Tibial artery (tissue), 4 donors: ENCODE data around the gene CER1.

Experiments
- DNase-seq, 2 donors: peaks; one replicate each; pipeline ENCODE4 v3.0.0-alpha.2; 2019
- H3K27ac ChIP-seq, 2 donors: fragments of 200-600 bp; sonication (generic) in 1 of 2; 1 replicate in 1 of 2; 2 replicates in 1 of 2; pipeline ENCODE4 v1.5.1; 2018 to 2019; ENCODE audit warnings: mild to moderate bottlenecking in 1 of 2
- H3K27me3 ChIP-seq, 2 donors: fragments of 200-600 bp; sonication (generic) in 1 of 2; one replicate each; pipeline versions ENCODE4 v1.5.1 to v1.6.0; 2016 to 2019
- H3K36me3 ChIP-seq, 3 donors: fragments of 200-600 bp; sonication (generic) in 2 of 3; one replicate each; pipeline ENCODE4 v1.5.1; 2016 to 2019; ENCODE audit warnings: mild to moderate bottlenecking in 2 of 3
- H3K4me1 ChIP-seq, 4 donors: fragments of 200-600 bp; sonication (generic) in 2 of 4; 1 replicate in 3 of 4; 2 replicates in 1 of 4; pipeline ENCODE4 v1.5.1; 2016 to 2019
- H3K4me3 ChIP-seq, 2 donors: fragments of 200-600 bp; sonication (generic) in 1 of 2; 1 replicate in 1 of 2; 2 replicates in 1 of 2; pipeline ENCODE4 v1.5.1; 2018 to 2019; ENCODE audit warnings: mild to moderate bottlenecking in 2 of 2
- H3K9me3 ChIP-seq, 3 donors: fragments of 200-600 bp; sonication (generic) in 1 of 3; one replicate each; pipeline ENCODE4 v1.5.1; 2016 to 2019
- CTCF ChIP-seq, 2 experiments: fragments of 200-600 bp in 1 of 2; fragments of 450-650 bp in 1 of 2; IDR thresholded peaks; one replicate each; pipeline ENCODE4 v1.5.1; 2017 to 2019; ENCODE audit warnings: antibody characterized with exemption in 2 of 2, mild to moderate bottlenecking in 1 of 2, moderate library complexity in 1 of 2
- intact Hi-C: fragments of 100-400 bp; cut with DNase I; formaldehyde crosslinking; loops from one replicate; pipeline ENCODE4 v1.15.0; 2023; ENCODE audit warnings: low total_unique reads

The CER1 gene

GRCh38 chr9:14761584-14761983 is 39.1 kb upstream of the CER1 start:
- no peak for DNase-seq
- intact Hi-C loops = no loop called here

DNA sequence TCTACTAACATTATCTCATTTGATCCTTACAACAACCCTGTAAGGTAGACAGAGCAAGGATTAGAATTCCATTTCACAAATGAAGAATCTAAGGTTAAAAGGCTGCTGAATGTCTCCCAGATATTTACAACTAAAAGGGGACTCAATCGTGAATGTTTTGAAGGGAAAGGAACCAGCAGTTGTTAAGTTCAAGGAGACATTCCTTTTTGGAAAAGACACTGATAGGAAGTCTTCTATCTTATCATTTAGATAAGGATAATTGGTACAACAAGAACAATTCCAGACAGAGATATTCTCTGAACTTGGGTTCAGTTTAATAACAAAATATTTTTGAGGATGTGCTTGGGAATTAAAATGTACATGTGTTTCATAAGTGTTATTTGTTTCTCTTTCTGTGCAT is 37.5 kb upstream of the CER1 start:
- Histone ChIP-seq H3K4me1 (no peaks in the 10 kb centered on the region), H3K36me3 (peaks cover 0 to 20% (median 8%) of the 10 kb centered on the region in 3 donors), H3K4me3 (no peak overlapping the region), H3K27ac (no peak overlapping the region), H3K9me3 (no peaks in the 10 kb centered on the region), H3K27me3 (no peaks in the 10 kb centered on the region)
- no peak for DNase-seq
- TF ChIP-seq CTCF (IDR thresholded peaks at IDR 0.05) = no peak
- intact Hi-C loops = no loop called here

More at GRCh38 chr9:14761584-14761983, 39.1 kb upstream of the CER1 start:
- Histone ChIP-seq H3K4me3 (no peak overlapping the region), H3K9me3 (no peaks in the 10 kb centered on the region), H3K4me1 (no peaks in the 10 kb centered on the region), H3K27me3 (no peaks in the 10 kb centered on the region), H3K36me3 (peaks cover 0 to 14% (median 10%) of the 10 kb centered on the region in 3 donors), H3K27ac (no peak overlapping the region)
- TF ChIP-seq CTCF (IDR thresholded peaks at IDR 0.05) = no peak

- no peaks in the 10 kb centered on the region for H3K4me1 ChIP-seq
- no peaks in the 10 kb centered on the region for H3K9me3 ChIP-seq
- no peak for DNase-seq
- intact Hi-C loops = no loop called here
- no peaks in the 10 kb centered on the region for H3K27me3 ChIP-seq
- no peak overlapping the region for H3K27ac ChIP-seq
- H3K36me3 ChIP-seq = peaks cover 0 to 29% (median 21%) of the 10 kb centered on the region in 3 donors
- H3K4me3 ChIP-seq = no peak overlapping the region
- TF ChIP-seq CTCF (IDR thresholded peaks at IDR 0.05) = no peak
These were observed 33.8 kb upstream of the CER1 start for GRCh38 chr9:14756291-14756690.

- intact Hi-C loops = no loop called here
- Histone ChIP-seq H3K9me3 (no peaks in the 10 kb centered on the region), H3K27me3 (no peaks in the 10 kb centered on the region), H3K36me3 (peaks cover 8 to 42% (median 36%) of the 10 kb centered on the region in 3 donors), H3K4me1 (no peaks in the 10 kb centered on the region), H3K27ac (no peak overlapping the region), H3K4me3 (no peak overlapping the region)
- no peak for TF ChIP-seq CTCF (IDR thresholded peaks at IDR 0.05)
- no peak for DNase-seq
These were observed 30.3 kb upstream of the CER1 start for GRCh38 chr9:14752871-14753270.

DNA sequence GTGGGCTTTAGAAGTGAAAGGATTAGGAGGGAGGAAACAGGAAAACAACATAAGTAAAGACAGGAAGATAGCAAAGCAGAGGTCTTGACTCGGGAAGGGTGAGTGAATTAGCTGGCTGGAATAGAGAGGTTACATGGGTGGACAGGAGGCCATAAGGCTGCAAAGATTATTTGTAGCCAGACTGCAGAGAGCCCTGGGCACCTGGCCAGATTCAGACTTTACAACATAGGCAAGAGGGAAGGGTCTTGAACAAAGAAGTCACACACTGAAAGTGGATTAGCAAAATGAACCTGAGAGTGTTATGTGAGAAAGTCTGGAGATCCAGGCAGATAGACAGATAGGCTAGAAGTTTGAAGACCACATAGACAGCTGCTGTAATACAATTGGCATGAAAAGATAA is 29.7 kb upstream of the CER1 start:
- H3K36me3 ChIP-seq = peaks cover 14 to 42% (median 37%) of the 10 kb centered on the region in 3 donors
- no peaks in the 10 kb centered on the region for H3K27me3 ChIP-seq
- no peak overlapping the region for H3K4me3 ChIP-seq
- DNase-seq = no peak
- H3K9me3 ChIP-seq = no peaks in the 10 kb centered on the region
- TF ChIP-seq CTCF (IDR thresholded peaks at IDR 0.05) = no peak
- no peak overlapping the region for H3K27ac ChIP-seq
- intact Hi-C loops = no loop called here
- no peaks in the 10 kb centered on the region for H3K4me1 ChIP-seq

DNA sequence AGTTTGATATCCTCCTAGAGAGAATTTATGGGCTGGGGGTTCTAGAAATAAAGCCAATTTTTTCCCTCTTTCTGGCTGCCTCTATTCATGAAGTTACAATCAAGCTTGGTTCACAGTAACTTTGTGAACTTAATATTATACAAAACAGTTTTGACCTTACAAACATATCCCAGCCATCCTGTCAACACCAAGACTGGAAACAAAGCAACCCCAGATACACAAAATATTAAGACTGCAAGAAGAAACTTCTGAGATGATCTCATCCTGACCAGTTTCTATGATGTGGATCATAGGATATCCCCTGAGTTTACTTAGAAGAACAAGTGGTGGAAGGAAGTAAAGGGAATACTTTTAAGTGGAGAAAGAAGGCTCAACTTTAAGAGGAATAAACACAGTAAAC is 28.3 kb upstream of the CER1 start:
- DNase-seq = no peak
- H3K4me3 ChIP-seq = no peak overlapping the region
- no peak for TF ChIP-seq CTCF (IDR thresholded peaks at IDR 0.05)
- peaks cover 27 to 55% (median 52%) of the 10 kb centered on the region in 3 donors for H3K36me3 ChIP-seq
- H3K27me3 ChIP-seq = no peaks in the 10 kb centered on the region
- H3K9me3 ChIP-seq = no peaks in the 10 kb centered on the region
- intact Hi-C loops = no loop called here
- H3K27ac ChIP-seq = no peak overlapping the region
- no peaks in the 10 kb centered on the region for H3K4me1 ChIP-seq
